OCI-LY7 (cell line): ENCODE measurements around the gene PLVAP. TPM values are rescaled to one million over a fixed set of nuclear protein-coding genes. Genes with fewer than 3 reads are reported as not detected.
A peak's percentile ranks its signal among the peaks of the same experiment; 100 is the strongest.

ENCODE experiments used
- BruUV-seq: library from RNA; stranded (reverse); fragments of 400-500 nt; replicated peaks from 2 replicates; lab custom pipeline; 2021; lab: Mats Ljungman, UMichigan
- CTCF ChIA-PET: fragments of 300-600 bp; sonication (Branson Sonifier 250); formaldehyde crosslinking; loops from one replicate; lab custom pipeline; 2022; ENCODE audit warnings: antibody characterized with exemption; ENCODE audit not compliant: unreplicated experiment; lab: Charles Lee
- POLR2A ChIA-PET: fragments of 300-600 bp; sonication (Branson Sonifier 250); formaldehyde crosslinking; loops from one replicate; lab custom pipeline; 2022; ENCODE audit warnings: antibody characterized with exemption; lab: Charles Lee
- DNase-seq: peaks from one replicate; pipeline ENCODE4 v3.0.0-alpha.2; 2015; ENCODE audit warnings: low spot score
- H2AFZ ChIP-seq: fragments of 200-600 bp; sonication (generic), shearing (Covaris generic); 2 replicates; pipeline ENCODE4 v1.6.1; 2014; ENCODE audit warnings: mild to moderate bottlenecking, antibody characterized with exemption, low read length, moderate library complexity
- H3K27ac ChIP-seq: fragments of 200-600 bp; sonication (generic); 2 replicates; pipeline ENCODE4 v1.5.1; 2014; ENCODE audit warnings: mixed run types, low read depth, mild to moderate bottlenecking, moderate library complexity, low read length, inconsistent platforms; ENCODE audit not compliant: poor library complexity, severe bottlenecking
- H3K36me3 ChIP-seq: fragments of 200-600 bp; sonication (generic); 2 replicates; pipeline ENCODE4 v1.6.1; 2014; ENCODE audit warnings: mild to moderate bottlenecking, antibody characterized with exemption, low read length, moderate library complexity, mixed read lengths; ENCODE audit not compliant: insufficient read depth
- H3K4me1 ChIP-seq: fragments of 200-600 bp; sonication (generic); 2 replicates; pipeline ENCODE4 v1.5.1; 2014; ENCODE audit warnings: mild to moderate bottlenecking, low read length; ENCODE audit not compliant: insufficient read depth, poor library complexity, severe bottlenecking
- H3K4me2 ChIP-seq: fragments of 200-600 bp; sonication (generic); 2 replicates; pipeline ENCODE4 v1.6.1; 2014; ENCODE audit warnings: mild to moderate bottlenecking, low read length
- H3K4me3 ChIP-seq: fragments of 200-600 bp; sonication (generic); 2 replicates; pipeline ENCODE4 v1.5.1; 2014; ENCODE audit warnings: mild to moderate bottlenecking, low read depth, low read length; ENCODE audit not compliant: poor library complexity, severe bottlenecking
- H3K79me2 ChIP-seq: fragments of 200-600 bp; sonication (generic); 2 replicates; pipeline ENCODE4 v1.6.1; 2016; ENCODE audit warnings: low read depth, mild to moderate bottlenecking, low read length, moderate library complexity, mixed read lengths; ENCODE audit not compliant: insufficient read depth
- H3K9me2 ChIP-seq: fragments of 200-600 bp; sonication (generic); 2 replicates; pipeline ENCODE4 v1.6.1; 2016; ENCODE audit warnings: mild to moderate bottlenecking, low read length, mixed read lengths; ENCODE audit not compliant: insufficient read depth
- H3K9me3 ChIP-seq: fragments of 200-600 bp; sonication (generic); 2 replicates; pipeline ENCODE4 v1.6.1; 2014; ENCODE audit warnings: mild to moderate bottlenecking, mixed run types, low read length, mixed read lengths
- H4K20me1 ChIP-seq: fragments of 200-600 bp; sonication (generic); 2 replicates; pipeline ENCODE4 v1.6.1; 2014; ENCODE audit warnings: mild to moderate bottlenecking, antibody characterized with exemption, low read length, moderate library complexity, mixed read lengths; ENCODE audit not compliant: insufficient read depth
- CTCF ChIP-seq: fragments of 200-600 bp; sonication (generic); conservative IDR thresholded peaks from 2 replicates; pipeline ENCODE4 v1.5.1; 2014; ENCODE audit warnings: mild to moderate bottlenecking, antibody characterized with exemption, low read length, moderate library complexity, mixed read lengths
- EZH2phosphoT487 ChIP-seq: fragments of 200-600 bp; sonication (generic); IDR thresholded peaks from 2 replicates; pipeline ENCODE4 v1.6.1; 2018; ENCODE audit warnings: low read depth, borderline replicate concordance, mild to moderate bottlenecking, mixed run types, antibody characterized with exemption, low read length, moderate library complexity, mixed read lengths
- intact Hi-C: fragments of 100-400 bp; cut with micrococcal nuclease; formaldehyde crosslinking; loops from one replicate; pipeline ENCODE4 v1.10.0; 2022; ENCODE audit not compliant: unreplicated experiment
- total RNA-seq, 2 experiments: library from RNA; depleted of rRNA in 1 of 2; stranded (reverse); fragments of >200 nt in 1 of 2; shearing (Covaris generic) in 1 of 2; gene quantifications; 2 replicates each; pipeline ENCODE4 v1.2.3, GENCODE V29; 2014 to 2022

The PLVAP gene
- total RNA-seq, 2 experiments from 2014 or later: 0.16 to 1.5 TPM

- peaks cover 3% of the 10 kb centered on the region; the same call in 1 of the 2 replicates for H3K36me3 ChIP-seq
- peak; percentile 47 for DNase-seq
- no TSS peak for BruUV-seq
- H3K9me2 ChIP-seq: no peaks in the 10 kb centered on the region
- H3K4me2 ChIP-seq: peak overlapping the region; percentile 97
- H2AFZ ChIP-seq: peak overlapping the region; percentile 75; the same call in 1 of the 2 replicates
- intact Hi-C loops: loop anchor here (1.0 kb wide), 1 partner anchor 25 kb away; the partner anchor contains the start of gene DDA1
- TF ChIP-seq EZH2phosphoT487 (no peak), CTCF (0 out of 2 replicates have a peak, but pooled peaks have one; percentile 27)
- H3K4me3 ChIP-seq: peak overlapping the region; percentile 86
- POLR2A ChIA-PET: interaction anchor here (0.5 to 2.4 kb wide), 3 partner anchors 9 to 209 kb away, joined by 3 to 15 read pairs (median 4); partner anchors contain the start of gene DDA1
- H3K4me1 ChIP-seq: peaks cover 32% of the 10 kb centered on the region
- H3K27ac ChIP-seq: peak overlapping the region; percentile 38
- peaks cover 6% of the 10 kb centered on the region; the same call in 1 of the 2 replicates for H4K20me1 ChIP-seq
- CTCF ChIA-PET: interaction anchor here (2.0 kb wide), 1 partner anchor 25 kb away, joined by 8 read pairs; the partner anchor contains the start of gene DDA1
- no peaks in the 10 kb centered on the region for H3K9me3 ChIP-seq
- H3K79me2 ChIP-seq: peaks cover 9% of the 10 kb centered on the region; the same call in 1 of the 2 replicates
Observed at GRCh38 chr19:17333611-17334413, 43.3 kb downstream of the PLVAP start.

GRCh38 chr19:17332677-17333581 lies 44.2 kb downstream of the PLVAP start:
- Histone ChIP-seq H3K4me2 (peak overlapping the region; percentile 38), H3K27ac (no peak overlapping the region), H2AFZ (no peak overlapping the region), H3K79me2 (peaks cover under 1% of the 10 kb centered on the region; the same call in 1 of the 2 replicates), H3K4me1 (peaks cover 31% of the 10 kb centered on the region), H3K36me3 (no peaks in the 10 kb centered on the region), H3K9me2 (no peaks in the 10 kb centered on the region), H3K9me3 (no peaks in the 10 kb centered on the region), H4K20me1 (no peaks in the 10 kb centered on the region), H3K4me3 (peak overlapping the region; percentile 34)
- ChIA-PET CTCF (interaction anchor here (0.6 to 2.0 kb wide), 6 partner anchors 8 to 109 kb away, joined by 3 to 8 read pairs (median 4); partner anchors contain the start of gene DDA1), POLR2A (interaction anchor here (0.5 to 2.4 kb wide), 6 partner anchors 12 to 208 kb away, joined by 3 to 15 read pairs (median 4); partner anchors contain the start of genes DDA1 and MRPL34)
- TF ChIP-seq EZH2phosphoT487: no peak
- no peak for TF ChIP-seq CTCF
- DNase-seq: peak; percentile 96
- BruUV-seq: no TSS peak
- intact Hi-C loops: no loop called here
